Esophagus muscularis mucosa (tissue), 4 donors: ENCODE results near the gene SORCS2. TPM values are rescaled to one million over a fixed set of nuclear protein-coding genes. Genes with fewer than 3 reads are reported as not detected.
A peak's percentile ranks its signal among the peaks of the same experiment; 100 is the strongest.
"Not testable (repeated sequence)": the region's sequence is repeated elsewhere in the genome, so short reads cannot be mapped to it uniquely, and the experiment has no call there.

Experiments
- DNase-seq: peaks from one replicate; pipeline ENCODE4 v3.0.0-alpha.2; 2017; ENCODE audit errors: extremely low spot score
- H3K27ac ChIP-seq, 4 donors: fragments of 200-600 bp; sonication (generic); replicated peaks in 1 of 4; 1 replicate in 3 of 4; 2 replicates in 1 of 4; pipeline ENCODE4 v1.5.1; 2016 to 2019; ENCODE audit warnings: mild to moderate bottlenecking in 1 of 4
- H3K27me3 ChIP-seq, 4 donors: fragments of 200-600 bp; sonication (generic); one replicate each; pipeline versions ENCODE4 v1.5.1 to v1.6.0; 2016 to 2019
- H3K36me3 ChIP-seq, 4 donors: fragments of 200-600 bp; sonication (generic); one replicate each; pipeline ENCODE4 v1.5.1; 2016 to 2019
- H3K4me1 ChIP-seq, 4 donors: fragments of 200-600 bp; sonication (generic); one replicate each; pipeline ENCODE4 v1.5.1; 2016 to 2019
- H3K4me3 ChIP-seq, 4 donors: fragments of 200-600 bp; sonication (generic); 1 replicate in 2 of 4; 2 replicates in 2 of 4; pipeline ENCODE4 v1.5.1; 2016 to 2019; ENCODE audit warnings: mild to moderate bottlenecking in 4 of 4, moderate library complexity in 1 of 4
- H3K9me3 ChIP-seq, 4 donors: fragments of 200-600 bp; sonication (generic); 1 replicate in 3 of 4; 2 replicates in 1 of 4; pipeline ENCODE4 v1.5.1; 2016 to 2019
- CTCF ChIP-seq, 3 experiments: fragments of 200-600 bp in 2 of 3; fragments of 450-650 bp in 1 of 3; sonication (generic) in 2 of 3; IDR thresholded peaks; one replicate each; pipeline ENCODE4 v1.5.1; 2017 to 2019; ENCODE audit warnings: antibody characterized with exemption in 3 of 3, mild to moderate bottlenecking in 2 of 3, moderate library complexity in 1 of 3
- EP300 ChIP-seq: sonication (generic); formaldehyde crosslinking; IDR thresholded peaks from one replicate; pipeline ENCODE4 v1.6.1; 2017; ENCODE audit warnings: antibody characterized with exemption
- POLR2A ChIP-seq: fragments of 450-650 bp; IDR thresholded peaks from one replicate; pipeline ENCODE4 v1.6.1; 2017; ENCODE audit warnings: antibody characterized with exemption, moderate library complexity, mild to moderate bottlenecking, low read depth
- POLR2AphosphoS5 ChIP-seq, 2 donors: sonication (generic); formaldehyde crosslinking; IDR thresholded peaks; one replicate each; pipeline ENCODE4 v1.6.1; 2017; ENCODE audit warnings: antibody characterized with exemption in 2 of 2
- WGBS: methylation state at CpG from one replicate; pipeline ENCODE4 v1.1.5; 2018; 5-methylcytosine and 5-hydroxymethylcytosine counted together
- intact Hi-C: fragments of 100-400 bp; cut with DNase I; formaldehyde crosslinking; loops from one replicate; pipeline ENCODE4 v1.15.1; 2023
- total RNA-seq, 4 donors: library from RNA; depleted of rRNA; stranded (reverse); fragments of >200 nt; gene quantifications; one replicate each; pipeline versions ENCODE4 v1.1.0 to v1.2.1, GENCODE V29; 2016

The SORCS2 gene
- total RNA-seq, 4 donors from 2014 or later, result 3.3 to 10.1 (median 4.3) TPM

GRCh38 chr4:7160951-7161440 lies 31.3 kb upstream of the SORCS2 start:
- peak overlapping the region in 1 of 4 donors; percentile 28 for H3K27ac ChIP-seq
- no peak overlapping the region for H3K4me3 ChIP-seq
- no peaks in the 10 kb centered on the region for H3K27me3 ChIP-seq
- peaks cover 5 to 27% (median 20%) of the 10 kb centered on the region in 4 donors for H3K4me1 ChIP-seq
- H3K9me3 ChIP-seq, result no peaks in the 10 kb centered on the region
- TF ChIP-seq POLR2A, result no peak
- no peak for TF ChIP-seq EP300
- TF ChIP-seq POLR2AphosphoS5 (IDR thresholded peaks at IDR 0.05), result no peak
- no peak for TF ChIP-seq CTCF (IDR thresholded peaks at IDR 0.05)
- no peak for DNase-seq
- intact Hi-C loops, result no loop called here
- WGBS, result 92% methylated on average over 9 of the region's 10 CpGs
- H3K36me3 ChIP-seq, result no peaks in the 10 kb centered on the region

- intact Hi-C loops, result no loop called here
- Histone ChIP-seq H3K4me3 (no peak overlapping the region), H3K9me3 (no peaks in the 10 kb centered on the region), H3K27me3 (no peaks in the 10 kb centered on the region), H3K36me3 (no peaks in the 10 kb centered on the region), H3K27ac (peak overlapping the region in 1 of 4 donors; percentile 28), H3K4me1 (peaks cover 0 to 21% (median 13%) of the 10 kb centered on the region in 4 donors)
- WGBS, result 66% methylated on average over 6 of the region's 6 CpGs
- DNase-seq, result no peak
- TF ChIP-seq CTCF (IDR thresholded peaks at IDR 0.05) (no peak), POLR2AphosphoS5 (IDR thresholded peaks at IDR 0.05) (no peak), POLR2A (no peak), EP300 (no peak)
Measured at GRCh38 chr4:7161721-7162214, 30.6 kb upstream of the SORCS2 start.

- DNase-seq, H3K4me3 ChIP-seq, H3K9me3 ChIP-seq, H3K27ac ChIP-seq, H3K36me3 ChIP-seq, intact Hi-C loops, H3K27me3 ChIP-seq: not testable (repeated sequence)
- 91% methylated on average over 28 of the region's 28 CpGs for WGBS
- peaks cover 0 to 16% (median 9%) of the 10 kb centered on the region in 4 donors for H3K4me1 ChIP-seq
Measured at GRCh38 chr4:7165056-7165873, 27.1 kb upstream of the SORCS2 start.

- H3K27me3 ChIP-seq, result no peaks in the 10 kb centered on the region
- TF ChIP-seq CTCF (IDR thresholded peaks at IDR 0.05) (no peak), POLR2A (no peak), POLR2AphosphoS5 (IDR thresholded peaks at IDR 0.05) (no peak), EP300 (no peak)
- no peaks in the 10 kb centered on the region for H3K36me3 ChIP-seq
- H3K27ac ChIP-seq, result no peak overlapping the region
- no peaks in the 10 kb centered on the region for H3K9me3 ChIP-seq
- peaks cover 0 to 15% (median 8%) of the 10 kb centered on the region in 4 donors for H3K4me1 ChIP-seq
- intact Hi-C loops, result no loop called here
- DNase-seq, result no peak
- 88% methylated on average over 4 of the region's 9 CpGs for WGBS
- H3K4me3 ChIP-seq, result no peak overlapping the region
Measured at GRCh38 chr4:7165874-7166201, 26.5 kb upstream of the SORCS2 start.

GRCh38 chr4:7166237-7166636 lies 26.1 kb upstream of the SORCS2 start:
- no peaks in the 10 kb centered on the region for H3K9me3 ChIP-seq
- H3K27me3 ChIP-seq, result no peaks in the 10 kb centered on the region
- no peak for TF ChIP-seq POLR2AphosphoS5 (IDR thresholded peaks at IDR 0.05)
- TF ChIP-seq POLR2A, result no peak
- no peak for TF ChIP-seq CTCF (IDR thresholded peaks at IDR 0.05)
- TF ChIP-seq EP300, result no peak
- intact Hi-C loops, result no loop called here
- no peak overlapping the region for H3K27ac ChIP-seq
- 97% methylated on average over 3 of the region's 3 CpGs for WGBS
- H3K36me3 ChIP-seq, result no peaks in the 10 kb centered on the region
- no peak for DNase-seq
- no peak overlapping the region for H3K4me3 ChIP-seq
- peaks cover 0 to 11% (median 6%) of the 10 kb centered on the region in 4 donors for H3K4me1 ChIP-seq
